Activated naive CD4-positive, alpha-beta T cell treated with anti-CD3 and anti-CD28 coated beads, Interleukin-2, amount 10 ng/mL, durations not matched to agents 5 hours and 36 hours (primary cell): ENCODE data around the gene BMF. TPM values are rescaled to one million over a fixed set of nuclear protein-coding genes. Genes with fewer than 3 reads are reported as not detected.

Experiments used
- total RNA-seq, 2 experiments: library from RNA; stranded (reverse); gene quantifications; one replicate each; pipeline ENCODE4 v1.2.3, GENCODE V29; 2021

Gene BMF
- total RNA-seq: 10 to 100 TPM; 24.1 to 25.0 TPM

GRCh38 chr15:40108855-40109735, at the start of gene BMF:
BMF (minus strand) TSS chr15:40108879; CDS start chr15:40106086, 2,793 bp downstream.

GRCh38 chr15:40038638-40039543, 69.8 kb downstream of the BMF start, which contains the start of gene SRP14:
SRP14 (minus strand) TSS chr15:40039181; CDS start chr15:40039116, 65 bp downstream.

Other genes with a start within 250 kb of the BMF start
- gene GPR176, start 188.6 kb downstream of the BMF start, total RNA-seq: under 1 TPM in 1 of 2 experiments, not detected in 1; 0.07 TPM
- 10 to 100 TPM; 23.1 to 24.8 TPM for gene EIF2AK4, start 174.8 kb downstream of the BMF start, total RNA-seq
- gene SRP14, start 69.7 kb downstream of the BMF start, total RNA-seq: 100 to 1,000 TPM; 144 to 145 TPM
- gene BUB1B, start 52.2 kb upstream of the BMF start, total RNA-seq: 10 to 100 TPM; 70.0 to 71.8 TPM
- under 1 TPM; 0.48 to 0.91 TPM for gene PAK6, start 130.2 kb upstream of the BMF start, total RNA-seq
- gene ANKRD63, start 174.2 kb upstream of the BMF start, total RNA-seq: under 1 TPM; 0.23 to 0.26 TPM
- 100 to 1,000 TPM; 178 to 182 TPM for gene PLCB2, start 199.1 kb upstream of the BMF start, total RNA-seq
- gene INAFM2, start 214.8 kb upstream of the BMF start, total RNA-seq: 1 to 10 TPM; 8.4 to 9.7 TPM
- gene CCDC9B, start 232.1 kb upstream of the BMF start, total RNA-seq: under 1 TPM; 0.43 to 0.76 TPM
- not detected for gene PHGR1, start 242.2 kb upstream of the BMF start, total RNA-seq
- under 1 TPM; 0.05 to 0.08 TPM for gene DISP2, start 249.3 kb upstream of the BMF start, total RNA-seq